ENCODE measurements around the gene UQCRC1.

Gene UQCRC1

DNA sequence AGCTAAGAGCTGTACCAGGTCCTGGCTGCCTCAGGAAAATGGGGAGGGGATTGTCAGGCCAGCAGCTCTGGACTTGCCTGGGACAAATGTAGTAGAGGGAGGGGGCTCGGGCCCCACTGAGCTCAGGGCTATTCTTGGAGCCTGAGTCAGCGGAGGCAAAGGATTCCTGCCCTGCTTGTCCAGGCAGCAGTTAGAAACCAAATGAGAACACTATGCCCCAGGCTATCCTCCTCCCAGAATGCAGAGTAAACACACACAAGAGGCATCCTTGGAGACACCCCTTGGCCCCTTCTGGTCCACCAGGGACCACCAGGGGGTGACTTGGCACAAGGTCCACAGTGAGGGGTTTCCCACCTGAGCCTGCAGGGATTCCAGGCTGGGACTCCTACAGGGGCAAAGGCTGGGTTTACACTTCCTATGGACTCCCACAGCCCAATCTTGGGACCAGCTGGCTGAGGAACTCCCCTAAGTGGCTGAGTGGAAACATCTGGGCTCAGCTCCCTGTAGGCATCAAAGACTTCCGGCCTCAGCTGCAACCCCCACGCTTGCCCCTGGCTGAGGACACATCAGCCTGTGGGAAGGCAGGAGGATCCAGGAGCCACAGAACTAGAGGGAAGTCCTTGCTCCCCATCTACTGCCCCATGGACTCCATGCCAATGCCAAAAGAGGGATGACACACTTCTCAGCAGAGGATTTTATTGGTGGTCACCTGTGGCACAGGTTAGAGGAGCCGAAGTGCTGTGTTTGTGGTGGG lies 10.9 kb downstream of the UQCRC1 start:
- DNase-seq = no peak

DNA sequence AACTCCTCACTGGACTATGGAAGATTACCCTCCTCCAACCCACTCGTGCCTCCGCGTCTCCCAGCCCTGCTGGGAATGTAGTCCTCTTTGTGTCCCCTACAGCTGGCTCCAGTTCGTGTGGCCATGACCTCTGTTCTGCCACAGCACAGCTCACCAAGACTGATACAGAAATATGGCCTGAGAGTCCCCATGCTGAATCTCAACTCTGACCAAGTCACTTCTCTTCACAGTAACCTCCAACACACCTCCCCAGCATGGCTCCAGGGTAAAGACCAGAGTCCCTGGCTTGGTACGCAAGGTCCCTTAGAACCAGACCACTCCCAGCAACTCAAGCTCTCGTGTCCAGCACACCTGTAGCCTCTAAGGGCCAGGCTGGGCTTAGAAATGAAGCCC lies 12.0 kb downstream of the UQCRC1 start:
- no peak for DNase-seq

DNA sequence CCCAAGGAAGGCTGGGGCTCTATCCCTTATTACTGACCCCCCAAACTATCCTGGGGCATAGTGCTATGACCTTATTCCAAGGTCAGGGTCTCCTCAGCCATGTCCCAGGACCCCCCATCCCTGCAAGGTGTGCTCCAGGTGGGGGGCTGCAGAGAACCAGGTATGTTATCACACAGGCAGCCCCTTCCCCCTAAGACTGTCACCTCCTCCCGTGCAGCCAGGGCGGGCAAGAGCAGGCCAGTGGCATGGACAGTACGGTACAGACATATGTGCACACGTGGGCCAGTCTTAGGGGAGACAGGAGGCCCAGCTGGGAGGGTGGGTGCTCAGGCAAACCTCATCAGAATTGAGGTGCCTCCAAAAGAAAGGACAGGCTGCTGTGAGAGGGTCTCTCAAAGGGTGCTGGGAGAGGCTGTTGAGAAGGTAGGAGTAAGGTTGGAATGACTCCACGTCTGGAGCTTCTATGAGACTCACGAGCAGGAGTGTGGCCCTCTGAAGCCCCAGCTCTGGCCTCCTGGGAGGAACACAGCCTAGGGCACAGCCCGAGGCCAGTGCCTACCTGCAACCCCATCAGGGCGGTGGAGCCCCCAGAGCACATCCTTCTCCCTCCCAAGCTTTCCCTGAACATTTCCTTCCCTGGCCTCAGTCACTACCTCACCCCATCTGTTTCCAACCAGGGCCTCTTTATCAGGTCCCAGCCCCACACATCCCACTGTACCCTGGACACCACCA lies 12.6 kb downstream of the UQCRC1 start:
- DNase-seq = no peak

DNA sequence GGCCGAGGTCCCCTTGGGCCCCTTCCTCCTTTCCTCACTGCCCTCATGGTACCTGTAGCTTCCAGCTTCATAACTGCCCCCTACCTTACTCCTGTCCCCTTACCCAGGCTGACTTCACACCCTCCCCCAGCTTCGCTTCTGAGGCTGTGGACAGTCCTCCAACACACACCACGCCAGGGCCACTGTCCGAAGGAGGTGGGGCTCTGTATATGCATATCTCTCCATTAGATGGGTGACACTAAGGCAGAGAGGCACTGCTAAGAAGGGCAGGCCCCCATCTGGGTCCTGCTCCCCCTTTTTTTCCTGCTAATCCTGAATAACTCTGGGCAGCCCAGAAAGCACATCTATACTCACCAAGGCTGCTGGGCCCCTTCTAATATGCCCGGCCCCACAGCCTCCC lies 13.3 kb downstream of the UQCRC1 start:
- no peak for DNase-seq

DNA sequence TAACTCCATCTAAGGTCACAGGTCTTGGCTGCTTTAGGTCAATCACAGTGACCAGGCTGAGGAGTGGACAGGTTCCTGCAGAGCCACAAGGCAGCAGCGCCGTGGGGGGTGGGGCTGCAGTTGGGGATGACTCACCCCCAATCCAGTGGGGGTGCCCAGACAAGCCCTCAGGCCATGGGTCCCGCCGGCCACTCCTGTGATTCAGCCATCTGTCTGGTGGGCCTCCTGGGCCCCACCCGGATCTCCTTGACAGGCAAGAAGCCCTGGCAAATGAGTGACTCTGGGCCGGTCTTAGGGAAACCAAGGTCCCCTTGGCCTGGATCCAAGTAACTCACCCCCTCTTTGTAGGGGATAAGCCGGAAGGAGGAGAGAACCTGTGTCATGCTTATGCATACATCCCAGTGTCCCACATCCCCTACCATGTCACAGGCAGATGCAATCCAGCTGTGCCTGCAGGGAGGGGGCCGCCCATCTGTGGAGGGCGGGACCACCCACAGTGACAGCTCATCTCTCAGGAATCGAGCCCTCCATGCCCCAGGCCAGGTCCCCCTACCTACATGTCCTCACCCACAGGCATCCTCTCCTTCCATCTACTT lies 13.8 kb downstream of the UQCRC1 start:
- no peak for DNase-seq

- DNase-seq = no peak
Measured at GRCh38 chr3:48595075-48595525, 14.3 kb downstream of the UQCRC1 start, which contains the start of gene COL7A1. Gene COL7A1 (minus strand): TSS chr3:48595329. CDS start chr3:48595159, 170 bp downstream.

- no peak for DNase-seq
Measured at GRCh38 chr3:48594417-48595049, 14.9 kb downstream of the UQCRC1 start.

DNA sequence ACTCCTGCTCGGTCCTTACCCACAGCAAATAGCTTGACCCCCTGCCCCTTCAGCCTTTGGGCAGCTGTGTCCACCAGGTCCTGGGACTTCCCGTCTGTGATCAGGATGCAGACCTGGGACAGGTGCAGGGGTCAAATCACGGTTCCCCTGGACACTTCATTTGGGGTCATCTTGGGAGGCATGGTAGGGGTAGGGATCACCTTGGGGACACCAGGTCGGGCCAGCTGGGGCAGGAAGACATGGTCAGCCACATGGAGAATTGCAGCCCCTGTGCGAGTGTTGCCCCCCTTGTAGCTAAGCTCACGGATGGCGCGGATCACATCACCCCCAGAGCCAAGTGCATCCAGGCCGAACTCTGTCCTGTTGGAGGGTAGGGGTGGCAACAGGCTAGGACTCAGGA lies 16.1 kb downstream of the UQCRC1 start:
- DNase-seq = no peak

- no peak for DNase-seq
Measured at GRCh38 chr3:48592519-48593087, 16.8 kb downstream of the UQCRC1 start.

- no peak for DNase-seq
Measured at GRCh38 chr3:48591886-48592518, 17.4 kb downstream of the UQCRC1 start.

GRCh38 chr3:48591436-48591835 lies 18.0 kb downstream of the UQCRC1 start:
- DNase-seq = no peak

- no peak for DNase-seq
Measured at GRCh38 chr3:48588230-48588629, 21.2 kb downstream of the UQCRC1 start.

DNA sequence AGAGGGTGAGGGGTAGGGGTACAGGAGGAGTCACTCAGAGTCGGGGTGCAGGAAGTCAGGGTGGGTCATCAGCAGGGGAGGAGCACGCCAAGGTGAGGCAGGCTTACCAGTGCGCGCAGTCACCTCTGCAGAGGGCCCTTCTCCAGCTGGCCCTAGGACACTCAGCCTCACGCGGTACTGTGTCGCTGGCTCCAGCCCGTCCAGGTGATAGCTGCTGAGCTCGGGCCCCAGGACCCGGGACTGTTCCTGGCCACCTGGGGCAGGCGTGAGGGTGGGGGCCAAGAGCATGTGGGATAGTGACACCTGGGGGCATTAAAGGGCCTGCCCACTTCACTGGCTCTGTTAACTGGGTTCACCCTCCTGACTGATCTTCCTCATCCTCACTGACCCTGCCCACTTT lies 21.8 kb downstream of the UQCRC1 start:
- no peak for DNase-seq

GRCh38 chr3:48585411-48585810 lies 24.0 kb downstream of the UQCRC1 start:
- no peak for DNase-seq

- no peak for DNase-seq
Measured at GRCh38 chr3:48584836-48585235, 24.6 kb downstream of the UQCRC1 start.

GRCh38 chr3:48581621-48582481 lies 27.6 kb downstream of the UQCRC1 start:
- no peak for DNase-seq

DNA sequence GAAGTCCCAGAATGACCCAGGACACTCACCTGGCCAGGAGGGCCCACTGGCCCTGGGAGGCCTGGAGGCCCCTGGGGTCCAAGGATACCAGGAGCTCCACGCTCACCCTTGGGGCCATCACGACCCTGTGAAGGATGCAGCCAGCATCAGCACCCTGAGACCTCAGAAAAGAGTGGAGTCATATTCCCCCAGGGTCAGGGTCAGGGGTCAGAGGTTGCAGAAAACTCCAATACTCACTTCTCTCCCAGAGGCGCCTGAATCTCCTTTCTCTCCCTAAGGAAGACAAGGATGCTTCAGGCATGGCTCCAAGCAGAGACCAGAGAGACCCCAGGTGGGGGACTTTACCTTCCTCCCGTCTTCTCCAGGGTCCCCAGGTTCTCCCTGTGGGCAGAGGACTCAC lies 32.8 kb downstream of the UQCRC1 start:
- DNase-seq = no peak

GRCh38 chr3:48575366-48575765 lies 34.1 kb downstream of the UQCRC1 start:
- no peak for DNase-seq

DNA sequence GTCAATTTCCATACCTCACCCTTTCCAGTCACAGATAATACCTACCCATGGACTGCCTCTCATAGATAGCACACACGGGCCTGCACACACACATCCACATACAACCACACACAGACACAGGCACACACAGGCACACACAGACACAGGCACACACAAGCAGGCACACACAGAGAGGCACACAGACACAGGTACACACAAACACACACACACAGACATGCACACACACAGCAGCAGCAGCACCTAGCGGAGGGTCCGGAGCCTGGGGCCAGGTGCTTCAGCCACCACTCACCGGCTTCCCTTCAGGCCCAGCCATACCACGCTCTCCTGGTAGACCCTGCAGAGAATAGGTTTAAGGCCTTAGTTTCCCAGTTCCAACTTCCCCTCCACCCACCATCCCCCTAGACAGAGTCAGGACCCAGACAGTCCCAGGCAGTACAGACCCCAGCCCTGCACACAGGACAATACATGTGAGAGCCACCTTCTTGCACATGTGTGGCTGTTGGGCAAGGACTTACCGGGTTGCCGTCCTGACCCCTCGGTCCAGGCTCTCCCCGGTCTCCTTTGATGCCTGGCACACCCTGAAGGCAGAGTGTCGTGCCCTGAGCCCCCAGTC lies 35.4 kb downstream of the UQCRC1 start:
- no peak for DNase-seq

- no peak for DNase-seq
Measured at GRCh38 chr3:48572517-48572916, 36.9 kb downstream of the UQCRC1 start.

- no peak for DNase-seq
Measured at GRCh38 chr3:48571938-48572337, 37.5 kb downstream of the UQCRC1 start.

Measured in NCI-H510A (cell line).